Sigmoid colon (tissue), 7 donors: ENCODE results near the gene SENP2. TPM values are rescaled to one million over a fixed set of nuclear protein-coding genes. Genes with fewer than 3 reads are reported as not detected.
"Not testable (repeated sequence)": the region's sequence is repeated elsewhere in the genome, so short reads cannot be mapped to it uniquely, and the experiment has no call there.

Experiments used
- DNase-seq: peaks from one replicate; pipeline ENCODE4 v3.0.0-alpha.2; 2019
- H3K27ac ChIP-seq, 4 donors: fragments of 200-600 bp; sonication (generic); one replicate each; pipeline ENCODE4 v1.5.1; 2016 to 2019; ENCODE audit warnings: mild to moderate bottlenecking in 1 of 4
- H3K27me3 ChIP-seq, 3 donors: fragments of 200-600 bp; sonication (generic); one replicate each; pipeline ENCODE4 v1.5.1; 2019; ENCODE audit warnings: mild to moderate bottlenecking in 1 of 3
- H3K36me3 ChIP-seq, 4 donors: fragments of 200-600 bp; sonication (generic); one replicate each; pipeline ENCODE4 v1.5.1; 2016 to 2019
- H3K4me1 ChIP-seq, 4 donors: fragments of 200-600 bp; sonication (generic); one replicate each; pipeline ENCODE4 v1.5.1; 2017 to 2019
- H3K4me3 ChIP-seq, 4 donors: fragments of 200-600 bp; sonication (generic); one replicate each; pipeline ENCODE4 v1.5.1; 2017 to 2019; ENCODE audit warnings: mild to moderate bottlenecking in 2 of 4, moderate library complexity in 1 of 4
- H3K9me3 ChIP-seq, 4 donors: fragments of 200-600 bp in 3 of 4; sonication (generic) in 3 of 4; one replicate each; pipeline versions ENCODE4 v1.5.1 to v1.6.1; 2013 to 2019
- CTCF ChIP-seq, 4 experiments: fragments of 450-650 bp in 3 of 4; fragments of 200-600 bp in 1 of 4; IDR thresholded peaks; one replicate each; pipeline ENCODE4 v1.5.1; 2016 to 2019; ENCODE audit warnings: antibody characterized with exemption in 4 of 4, mild to moderate bottlenecking in 3 of 4, moderate library complexity in 2 of 4
- EP300 ChIP-seq, 4 donors: sonication (generic); formaldehyde crosslinking; IDR thresholded peaks; one replicate each; pipeline ENCODE4 v1.6.1; 2017; ENCODE audit warnings: antibody characterized with exemption in 4 of 4
- POLR2A ChIP-seq, 2 donors: fragments of 450-650 bp; IDR thresholded peaks; one replicate each; pipeline ENCODE4 v1.6.1; 2016; ENCODE audit warnings: antibody characterized with exemption in 2 of 2, mild to moderate bottlenecking in 2 of 2, moderate library complexity in 2 of 2
- POLR2AphosphoS5 ChIP-seq, 4 donors: sonication (generic); formaldehyde crosslinking; IDR thresholded peaks; one replicate each; pipeline ENCODE4 v1.6.1; 2017; ENCODE audit warnings: antibody characterized with exemption in 4 of 4
- WGBS, 2 donors: extraction: QIAGEN DNeasy Blood & Tissue Kit; methylation state at CpG; one replicate each; pipeline ENCODE4 v1.1.7; 2013; 5-methylcytosine and 5-hydroxymethylcytosine counted together
- intact Hi-C: fragments of 100-400 bp; cut with DNase I; formaldehyde crosslinking; loops from one replicate; pipeline ENCODE4 v1.15.1; 2023
- polyA plus RNA-seq, 3 donors: library from polyadenylated mRNA; stranded (reverse); fragments of 200-250 nt; gene quantifications; one replicate each; pipeline ENCODE4 v1.2.3, GENCODE V29; 2013
- total RNA-seq, 4 donors: library from RNA; depleted of rRNA; stranded (reverse); fragments of >200 nt; gene quantifications; one replicate each; pipeline ENCODE4 v1.1.0, GENCODE V29; 2016
- donor health status: healthy with polysubstance abuse.
- donor health status: Bipolar disorder and iron deficiency.
- donor health status: healthy.

SENP2 gene
- total and polyA plus RNA-seq, 7 donors: 9.0 to 28.5 (median 24.8) TPM

GRCh38 chr3:185631108-185631507 lies 45.0 kb downstream of the SENP2 start:
- no peak for TF ChIP-seq CTCF (IDR thresholded peaks at IDR 0.05)
- no peak for TF ChIP-seq POLR2AphosphoS5 (IDR thresholded peaks at IDR 0.05)
- TF ChIP-seq EP300 (IDR thresholded peaks at IDR 0.05): no peak
- no peak for TF ChIP-seq POLR2A (IDR thresholded peaks at IDR 0.05)
- intact Hi-C loops: no loop called here
- no peak for DNase-seq
- peaks cover 0 to 11% (median 10%) of the 10 kb centered on the region in 4 donors for H3K4me1 ChIP-seq
- H3K4me3 ChIP-seq: no peak overlapping the region
- no peaks in the 10 kb centered on the region for H3K27me3 ChIP-seq
- H3K36me3 ChIP-seq: peaks cover 0 to 41% (median 23%) of the 10 kb centered on the region in 4 donors
- peak overlapping the region in 2 of 4 donors; percentile 21 to 53 for H3K27ac ChIP-seq
- no peaks in the 10 kb centered on the region for H3K9me3 ChIP-seq
- WGBS, 2 donors: 66 to 81% methylated on average over 4 of the region's 4 CpGs

DNA sequence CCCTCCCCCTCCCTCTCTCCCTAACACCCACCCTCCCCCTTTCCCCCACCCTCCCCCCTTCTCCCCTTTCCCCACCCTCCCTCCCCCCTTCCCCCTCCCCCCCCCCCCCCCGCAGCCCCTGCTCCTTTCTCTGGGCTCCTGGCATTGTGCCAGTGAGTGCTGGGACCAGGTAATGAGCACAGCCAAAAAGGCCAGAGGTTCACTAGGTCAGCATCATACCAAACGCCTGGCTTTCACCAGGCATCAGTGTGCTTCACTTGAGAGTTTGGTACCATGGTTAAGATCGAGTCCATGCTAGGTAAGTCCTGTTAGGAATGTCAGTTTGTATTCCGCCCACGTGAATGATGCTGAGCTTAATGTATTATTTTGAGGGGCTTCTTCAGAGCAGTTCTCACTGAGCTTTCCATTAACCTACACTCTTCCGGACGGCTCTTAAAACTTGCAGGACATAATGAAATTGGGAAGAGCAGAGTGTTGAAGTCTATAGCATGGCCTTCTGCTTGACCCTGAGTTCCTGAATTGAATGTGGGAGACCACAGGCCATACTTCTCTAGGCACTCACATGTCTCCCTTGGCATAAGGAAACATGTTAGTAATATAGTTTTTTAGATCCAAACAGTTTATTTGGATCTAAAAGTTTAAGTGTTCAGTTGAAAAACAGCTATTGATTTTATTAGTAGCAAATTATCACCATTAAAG lies 45.6 kb downstream of the SENP2 start:
- Histone ChIP-seq H3K36me3 (peaks cover 0 to 36% (median 19%) of the 10 kb centered on the region in 4 donors), H3K9me3 (no peaks in the 10 kb centered on the region), H3K27me3 (no peaks in the 10 kb centered on the region), H3K4me1 (peaks cover 0 to 11% (median 10%) of the 10 kb centered on the region in 4 donors), H3K4me3 (no peak overlapping the region), H3K27ac (no peak overlapping the region)
- no peak for TF ChIP-seq POLR2A (IDR thresholded peaks at IDR 0.05)
- TF ChIP-seq CTCF (IDR thresholded peaks at IDR 0.05): no peak
- no peak for TF ChIP-seq EP300 (IDR thresholded peaks at IDR 0.05)
- TF ChIP-seq POLR2AphosphoS5 (IDR thresholded peaks at IDR 0.05): no peak
- intact Hi-C loops: no loop called here
- 92 to 95% methylated on average over 6 of the region's 7 CpGs for WGBS, 2 donors
- DNase-seq: no peak

DNA sequence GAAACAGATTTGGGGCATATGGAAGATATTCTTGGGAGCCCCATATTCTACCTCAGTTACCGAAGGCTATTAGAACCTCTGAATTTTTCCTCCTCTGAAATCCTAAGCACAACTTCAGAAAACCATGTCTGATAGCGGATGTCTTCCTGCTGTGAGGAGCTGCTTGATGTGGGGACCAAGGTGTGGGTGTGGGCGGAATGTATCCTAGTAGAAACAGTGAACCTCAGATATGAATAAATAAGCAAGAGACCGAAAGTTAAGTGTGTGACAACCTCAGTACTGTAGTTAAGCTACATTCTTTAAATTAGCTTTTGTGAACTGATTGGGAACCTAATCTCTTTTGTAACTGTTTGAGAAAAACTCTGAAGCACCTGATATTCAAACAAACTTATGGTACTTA lies 46.9 kb downstream of the SENP2 start:
- H3K4me3 ChIP-seq: no peak overlapping the region
- H3K27me3 ChIP-seq: no peaks in the 10 kb centered on the region
- no peak for TF ChIP-seq POLR2A (IDR thresholded peaks at IDR 0.05)
- TF ChIP-seq POLR2AphosphoS5 (IDR thresholded peaks at IDR 0.05): no peak
- no peak for TF ChIP-seq CTCF (IDR thresholded peaks at IDR 0.05)
- TF ChIP-seq EP300 (IDR thresholded peaks at IDR 0.05): no peak
- H3K4me1 ChIP-seq: peaks cover 0 to 11% (median 10%) of the 10 kb centered on the region in 4 donors
- intact Hi-C loops: no loop called here
- DNase-seq: no peak
- no peak overlapping the region for H3K27ac ChIP-seq
- H3K9me3 ChIP-seq: no peaks in the 10 kb centered on the region
- 81 to 97% methylated on average over 4 of the region's 4 CpGs for WGBS, 2 donors
- H3K36me3 ChIP-seq: peaks cover 0 to 22% (median 11%) of the 10 kb centered on the region in 4 donors

DNA sequence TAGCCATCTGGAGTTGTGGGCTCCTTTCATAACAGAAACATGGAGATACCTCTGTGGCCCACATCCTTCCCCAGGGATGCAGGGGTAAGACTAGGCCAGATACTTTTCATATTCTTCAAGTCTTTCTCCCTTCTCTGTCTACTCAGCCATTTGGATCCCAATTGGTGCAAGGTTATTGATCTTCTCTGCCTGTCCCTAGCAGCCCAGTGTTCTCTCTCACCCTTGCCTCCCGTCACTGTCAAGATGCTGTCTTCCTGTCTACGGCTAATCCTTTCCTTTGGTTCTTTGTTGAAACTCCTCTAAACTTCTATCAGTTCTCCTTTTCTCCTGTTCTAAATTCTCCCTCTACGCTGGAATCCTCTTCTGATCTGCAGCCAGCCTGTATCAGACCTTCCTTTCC lies 51.3 kb downstream of the SENP2 start:
- no peak overlapping the region for H3K27ac ChIP-seq
- peaks cover 0 to 2% (median 0%) of the 10 kb centered on the region in 4 donors for H3K36me3 ChIP-seq
- no peaks in the 10 kb centered on the region for H3K27me3 ChIP-seq
- H3K4me3 ChIP-seq: no peak overlapping the region
- H3K4me1 ChIP-seq: no peaks in the 10 kb centered on the region
- DNase-seq: no peak
- H3K9me3 ChIP-seq: no peaks in the 10 kb centered on the region
- intact Hi-C loops: no loop called here
- 87 to 96% methylated on average over 3 of the region's 3 CpGs for WGBS, 2 donors
- TF ChIP-seq POLR2A (IDR thresholded peaks at IDR 0.05) (no peak), CTCF (IDR thresholded peaks at IDR 0.05) (no peak), EP300 (IDR thresholded peaks at IDR 0.05) (no peak), POLR2AphosphoS5 (IDR thresholded peaks at IDR 0.05) (no peak)

DNA sequence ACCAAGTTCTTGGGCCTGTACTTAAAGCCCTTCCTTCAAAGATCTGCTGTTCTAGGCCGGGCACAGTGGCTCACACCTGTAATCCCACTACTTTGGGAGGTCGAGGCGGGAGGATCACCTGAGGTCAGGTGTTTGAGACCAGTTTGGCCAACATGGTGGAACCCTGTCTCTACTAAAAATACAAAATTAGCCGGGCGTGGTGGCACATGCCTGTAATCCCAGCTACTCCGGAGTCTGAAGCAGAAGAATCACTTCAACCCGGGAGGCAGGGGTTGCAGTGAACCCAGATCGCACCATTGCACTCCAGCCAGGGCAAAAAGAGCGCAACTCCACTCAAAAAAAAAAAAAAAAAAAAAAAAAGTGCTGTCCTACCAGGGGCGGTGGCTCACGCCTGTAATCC lies 52.6 kb downstream of the SENP2 start:
- H3K27ac ChIP-seq, DNase-seq, H3K27me3 ChIP-seq, H3K9me3 ChIP-seq, intact Hi-C loops, H3K36me3 ChIP-seq, H3K4me1 ChIP-seq, H3K4me3 ChIP-seq: not testable (repeated sequence)
- WGBS, 2 donors: 96 to 97% methylated on average over 11 of the region's 11 CpGs
